ENCODE results near the gene PRC1. TPM values are rescaled to one million over a fixed set of nuclear protein-coding genes. Genes with fewer than 3 reads are reported as not detected.

The PRC1 gene
- total RNA-seq, 1 donor = 17.7 TPM

GRCh38 chr15:91039996-91040395 is 45.7 kb upstream of the PRC1 start:
- Histone ChIP-seq H3K36me3 (ENCODE audit: insufficient read depth, low read length) (no peaks in the 10 kb centered on the region), H3K27ac (ENCODE audit: low read depth, low read length) (no peak overlapping the region), H3K4me2 (ENCODE audit: insufficient read depth, low read length) (no peak overlapping the region), H3K9me3 (ENCODE audit: low read depth, low read length) (no peaks in the 10 kb centered on the region), H2AFZ (ENCODE audit: low read length) (no peak overlapping the region), H3K4me3 (ENCODE audit: insufficient read depth, low read length) (no peak overlapping the region), H3K27me3 (ENCODE audit: insufficient read depth, low read length) (peaks cover 10% of the 10 kb centered on the region), H4K20me1 (ENCODE audit: insufficient read depth, low read length) (no peaks in the 10 kb centered on the region), H3K79me2 (ENCODE audit: insufficient read depth, low read length) (no peaks in the 10 kb centered on the region), H3K4me1 (ENCODE audit: insufficient read depth, low read length) (no peaks in the 10 kb centered on the region)
- no peak for TF ChIP-seq CTCF (IDR thresholded peaks at IDR 0.05; ENCODE audit: extremely low read depth, low read depth, low read length)
- DNase-seq (ENCODE audit: insufficient read length, low spot score, missing footprints) = no peak

GRCh38 chr15:91032919-91033803 is 38.8 kb upstream of the PRC1 start:
- Histone ChIP-seq H3K4me1 (ENCODE audit: insufficient read depth, low read length) (no peaks in the 10 kb centered on the region), H3K27me3 (ENCODE audit: insufficient read depth, low read length) (peaks cover 12% of the 10 kb centered on the region), H3K79me2 (ENCODE audit: insufficient read depth, low read length) (no peaks in the 10 kb centered on the region), H3K36me3 (ENCODE audit: insufficient read depth, low read length) (no peaks in the 10 kb centered on the region), H3K4me2 (ENCODE audit: insufficient read depth, low read length) (peak overlapping the region; percentile 39), H2AFZ (ENCODE audit: low read length) (no peak overlapping the region), H4K20me1 (ENCODE audit: insufficient read depth, low read length) (no peaks in the 10 kb centered on the region), H3K4me3 (ENCODE audit: insufficient read depth, low read length) (no peak overlapping the region), H3K27ac (ENCODE audit: low read depth, low read length) (no peak overlapping the region), H3K9me3 (ENCODE audit: low read depth, low read length) (no peaks in the 10 kb centered on the region)
- no peak for DNase-seq (ENCODE audit: insufficient read length, low spot score, missing footprints)
- TF ChIP-seq CTCF (IDR thresholded peaks at IDR 0.05; ENCODE audit: extremely low read depth, low read depth, low read length) = peak; percentile 57

GRCh38 chr15:91031796-91032195 is 37.5 kb upstream of the PRC1 start:
- no peak overlapping the region for H3K4me2 ChIP-seq (ENCODE audit: insufficient read depth, low read length)
- H3K4me3 ChIP-seq (ENCODE audit: insufficient read depth, low read length) = no peak overlapping the region
- H2AFZ ChIP-seq (ENCODE audit: low read length) = no peak overlapping the region
- no peaks in the 10 kb centered on the region for H3K4me1 ChIP-seq (ENCODE audit: insufficient read depth, low read length)
- no peaks in the 10 kb centered on the region for H3K79me2 ChIP-seq (ENCODE audit: insufficient read depth, low read length)
- H3K9me3 ChIP-seq (ENCODE audit: low read depth, low read length) = no peaks in the 10 kb centered on the region
- H3K27ac ChIP-seq (ENCODE audit: low read depth, low read length) = no peak overlapping the region
- DNase-seq (ENCODE audit: insufficient read length, low spot score, missing footprints) = no peak
- peaks cover 8% of the 10 kb centered on the region for H3K27me3 ChIP-seq (ENCODE audit: insufficient read depth, low read length)
- no peaks in the 10 kb centered on the region for H3K36me3 ChIP-seq (ENCODE audit: insufficient read depth, low read length)
- no peaks in the 10 kb centered on the region for H4K20me1 ChIP-seq (ENCODE audit: insufficient read depth, low read length)
- no peak for TF ChIP-seq CTCF (IDR thresholded peaks at IDR 0.05; ENCODE audit: extremely low read depth, low read depth, low read length)

GRCh38 chr15:91027677-91028076 is 33.3 kb upstream of the PRC1 start:
- no peak for DNase-seq (ENCODE audit: insufficient read length, low spot score, missing footprints)
- TF ChIP-seq CTCF (IDR thresholded peaks at IDR 0.05; ENCODE audit: extremely low read depth, low read depth, low read length) = no peak
- Histone ChIP-seq H3K27ac (ENCODE audit: low read depth, low read length) (no peak overlapping the region), H3K79me2 (ENCODE audit: insufficient read depth, low read length) (no peaks in the 10 kb centered on the region), H2AFZ (ENCODE audit: low read length) (no peak overlapping the region), H3K27me3 (ENCODE audit: insufficient read depth, low read length) (no peaks in the 10 kb centered on the region), H4K20me1 (ENCODE audit: insufficient read depth, low read length) (no peaks in the 10 kb centered on the region), H3K4me1 (ENCODE audit: insufficient read depth, low read length) (no peaks in the 10 kb centered on the region), H3K4me3 (ENCODE audit: insufficient read depth, low read length) (no peak overlapping the region), H3K9me3 (ENCODE audit: low read depth, low read length) (no peaks in the 10 kb centered on the region), H3K4me2 (ENCODE audit: insufficient read depth, low read length) (no peak overlapping the region), H3K36me3 (ENCODE audit: insufficient read depth, low read length) (no peaks in the 10 kb centered on the region)
